A673 (cell line): ENCODE results near the gene CTIF.

Experiments used
- CTCF ChIP-seq: fragments of 300-800, 200-600 bp; sonication (generic); conservative IDR thresholded peaks from 2 replicates; pipeline ENCODE4 v1.5.1; 2017; ENCODE audit warnings: low read depth, mild to moderate bottlenecking, antibody characterized with exemption, low read length, moderate library complexity, mixed read lengths
- EZH2 ChIP-seq: fragments of 200-600 bp; sonication (generic); IDR thresholded peaks from 2 replicates; pipeline ENCODE4 v1.6.1; 2017; ENCODE audit warnings: borderline replicate concordance, low read depth, mild to moderate bottlenecking, mixed read lengths, antibody characterized with exemption, low read length; ENCODE audit not compliant: poor library complexity, severe bottlenecking

- TF ChIP-seq CTCF (no peak), EZH2 (no peak)
Observed at GRCh38 chr18:48763719-48764100, 224.9 kb downstream of the CTIF start.
